Left lung (tissue), 10 donors: ENCODE data around the gene CEP89. TPM values are rescaled to one million over a fixed set of nuclear protein-coding genes. Genes with fewer than 3 reads are reported as not detected.

ENCODE experiments used
- ATAC-seq: fragments of 200-7000 bp; cut with Tn5 transposase; one replicate; pipeline ENCODE4 v1.9.1; 2020; ENCODE audit warnings: moderate library complexity
- DNase-seq, 4 donors: peaks; one replicate each; pipeline ENCODE4 v3.0.0-alpha.2; 2013 to 2020
- H3K27ac ChIP-seq, 2 donors: fragments of 200-600 bp; sonication (generic) in 1 of 2; one replicate each; pipeline versions ENCODE4 v1.5.0 to v1.8.0; 2020 to 2021
- H3K27me3 ChIP-seq, 2 donors: fragments of 200-600 bp; sonication (generic) in 1 of 2; one replicate each; pipeline versions ENCODE4 v1.5.0 to v1.8.0; 2020 to 2021
- H3K36me3 ChIP-seq, 2 donors: fragments of 200-600 bp; sonication (generic) in 1 of 2; one replicate each; pipeline versions ENCODE4 v1.5.0 to v1.8.0; 2020 to 2021
- H3K4me1 ChIP-seq, 2 donors: fragments of 200-600 bp; one replicate each; pipeline ENCODE4 v1.8.0; 2021
- H3K4me3 ChIP-seq, 2 donors: fragments of 200-600 bp; sonication (generic) in 1 of 2; one replicate each; pipeline versions ENCODE4 v1.5.0 to v1.8.0; 2020 to 2021; ENCODE audit warnings: mild to moderate bottlenecking in 1 of 2
- H3K9me3 ChIP-seq, 2 donors: fragments of 200-600 bp; sonication (generic) in 1 of 2; one replicate each; pipeline versions ENCODE4 v1.5.0 to v1.8.0; 2020 to 2021
- intact Hi-C, 2 donors: fragments of 100-400 bp; cut with DNase I; formaldehyde crosslinking; loops; one replicate each; pipeline versions ENCODE4 v1.11.2 to v1.14.2; 2022
- polyA plus RNA-seq, 6 donors: library from polyadenylated mRNA; unstranded; fragments of 120-200 nt; gene quantifications; one replicate each; pipeline ENCODE4 v1.2.1, GENCODE V29; 2013; ENCODE audit not compliant: insufficient read length in 6 of 6
- total RNA-seq, 2 donors: library from RNA; stranded (reverse); fragmentation: NEBNext Ultra II Directional; extraction: Animal tissue kit (Norgen Biotek cat#: 25700); gene quantifications; one replicate each; pipeline ENCODE4 v1.2.1, GENCODE V29; 2021
- TF ChIP-seq, protein P1 (sequence below), 2 donors: fragments of 200-600 bp; sonication (generic) in 1 of 2; IDR thresholded peaks; one replicate each; pipeline versions ENCODE4 v1.5.0 to v1.8.0; 2021; ENCODE audit warnings: antibody characterized with exemption in 2 of 2
- donor health status: DM: no; HTN: yes; CAD: no.
- donor health status: DM: no; HTN: no; CAD: no.

CEP89 gene
- total and polyA plus RNA-seq, 8 donors = 19.1 to 37.9 (median 32.3) TPM

- no peak for ATAC-seq
- TF ChIP-seq, protein P1, sequence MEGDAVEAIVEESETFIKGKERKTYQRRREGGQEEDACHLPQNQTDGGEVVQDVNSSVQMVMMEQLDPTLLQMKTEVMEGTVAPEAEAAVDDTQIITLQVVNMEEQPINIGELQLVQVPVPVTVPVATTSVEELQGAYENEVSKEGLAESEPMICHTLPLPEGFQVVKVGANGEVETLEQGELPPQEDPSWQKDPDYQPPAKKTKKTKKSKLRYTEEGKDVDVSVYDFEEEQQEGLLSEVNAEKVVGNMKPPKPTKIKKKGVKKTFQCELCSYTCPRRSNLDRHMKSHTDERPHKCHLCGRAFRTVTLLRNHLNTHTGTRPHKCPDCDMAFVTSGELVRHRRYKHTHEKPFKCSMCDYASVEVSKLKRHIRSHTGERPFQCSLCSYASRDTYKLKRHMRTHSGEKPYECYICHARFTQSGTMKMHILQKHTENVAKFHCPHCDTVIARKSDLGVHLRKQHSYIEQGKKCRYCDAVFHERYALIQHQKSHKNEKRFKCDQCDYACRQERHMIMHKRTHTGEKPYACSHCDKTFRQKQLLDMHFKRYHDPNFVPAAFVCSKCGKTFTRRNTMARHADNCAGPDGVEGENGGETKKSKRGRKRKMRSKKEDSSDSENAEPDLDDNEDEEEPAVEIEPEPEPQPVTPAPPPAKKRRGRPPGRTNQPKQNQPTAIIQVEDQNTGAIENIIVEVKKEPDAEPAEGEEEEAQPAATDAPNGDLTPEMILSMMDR (IDR thresholded peaks at IDR 0.05) = no peak
- H3K27ac ChIP-seq = no peak overlapping the region
- H3K4me3 ChIP-seq = no peak overlapping the region
- no peaks in the 10 kb centered on the region for H3K9me3 ChIP-seq
- H3K4me1 ChIP-seq = no peaks in the 10 kb centered on the region
- no peaks in the 10 kb centered on the region for H3K36me3 ChIP-seq
- DNase-seq = peak in 1 of 4 donors; percentile 69
- intact Hi-C loops = no loop called here
- H3K27me3 ChIP-seq = no peaks in the 10 kb centered on the region
Measured at GRCh38 chr19:32864318-32865007, 107.3 kb downstream of the CEP89 start.

- no peaks in the 10 kb centered on the region for H3K9me3 ChIP-seq
- no peaks in the 10 kb centered on the region for H3K4me1 ChIP-seq
- DNase-seq (peak in 1 of 4 donors; percentile 68), ATAC-seq (no peak)
- H3K27ac ChIP-seq = no peak overlapping the region
- intact Hi-C loops = no loop called here
- H3K36me3 ChIP-seq = no peaks in the 10 kb centered on the region
- H3K4me3 ChIP-seq = no peak overlapping the region
- TF ChIP-seq, protein P1 (IDR thresholded peaks at IDR 0.05) = no peak
- H3K27me3 ChIP-seq = no peaks in the 10 kb centered on the region
Measured at GRCh38 chr19:32863841-32864240, 107.9 kb downstream of the CEP89 start.

DNA sequence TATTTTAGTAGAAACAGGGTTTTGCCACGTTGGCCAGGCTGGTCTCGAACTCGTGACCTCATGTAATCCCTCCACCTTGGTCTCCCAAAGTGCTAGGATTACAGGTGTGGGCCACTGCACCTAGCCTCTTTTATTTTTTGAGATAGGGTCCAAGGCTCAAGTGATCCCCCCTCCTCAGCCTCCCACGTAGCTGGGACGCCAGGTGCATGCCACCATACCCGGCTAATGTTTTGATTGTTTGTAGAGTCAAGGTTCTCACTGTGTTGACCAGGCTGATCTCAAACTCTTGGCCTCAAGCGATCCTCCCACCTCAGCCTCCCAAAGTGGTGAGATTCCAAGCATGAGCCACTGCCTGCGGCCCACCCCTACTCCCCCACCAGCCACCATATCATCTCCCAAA lies 108.5 kb downstream of the CEP89 start:
- H3K36me3 ChIP-seq = no peaks in the 10 kb centered on the region
- H3K27ac ChIP-seq = no peak overlapping the region
- DNase-seq (no peak), ATAC-seq (no peak)
- no peaks in the 10 kb centered on the region for H3K4me1 ChIP-seq
- intact Hi-C loops = no loop called here
- H3K27me3 ChIP-seq = no peaks in the 10 kb centered on the region
- TF ChIP-seq, protein P1 (IDR thresholded peaks at IDR 0.05) = no peak
- H3K4me3 ChIP-seq = no peak overlapping the region
- H3K9me3 ChIP-seq = no peaks in the 10 kb centered on the region

- H3K27me3 ChIP-seq = no peaks in the 10 kb centered on the region
- H3K4me1 ChIP-seq = no peaks in the 10 kb centered on the region
- DNase-seq = no peak
- TF ChIP-seq, protein P1 (IDR thresholded peaks at IDR 0.05) = no peak
- intact Hi-C loops = no loop called here
- H3K36me3 ChIP-seq = no peaks in the 10 kb centered on the region
- no peaks in the 10 kb centered on the region for H3K9me3 ChIP-seq
- no peak for ATAC-seq
- no peak overlapping the region for H3K4me3 ChIP-seq
- no peak overlapping the region for H3K27ac ChIP-seq
Measured at GRCh38 chr19:32862741-32863140, 109.0 kb downstream of the CEP89 start.

GRCh38 chr19:32862173-32862572 lies 109.6 kb downstream of the CEP89 start:
- Histone ChIP-seq H3K4me1 (no peaks in the 10 kb centered on the region), H3K36me3 (no peaks in the 10 kb centered on the region), H3K4me3 (no peak overlapping the region), H3K27ac (no peak overlapping the region), H3K27me3 (no peaks in the 10 kb centered on the region), H3K9me3 (no peaks in the 10 kb centered on the region)
- ATAC-seq (no peak), DNase-seq (no peak)
- TF ChIP-seq, protein P1 (IDR thresholded peaks at IDR 0.05) = no peak
- intact Hi-C loops = no loop called here
